IPS-18c (cell line): Measurements from ENCODE around the gene SERPINB13.
"Not testable (repeated sequence)": the region's sequence is repeated elsewhere in the genome, so short reads cannot be mapped to it uniquely, and the experiment has no call there.

Experiments used
- H3K4me3 ChIP-seq: 2 replicates; pipeline ENCODE4 v1.7.0; 2013; ENCODE audit warnings: low read depth, mild to moderate bottlenecking, low read length, moderate library complexity; ENCODE audit not compliant: insufficient read depth
- H3K9me3 ChIP-seq: one replicate; pipeline ENCODE4 v1.6.1; 2013; ENCODE audit warnings: mild to moderate bottlenecking, low read length, moderate library complexity; ENCODE audit not compliant: control insufficient read depth, insufficient read depth

The SERPINB13 gene

DNA sequence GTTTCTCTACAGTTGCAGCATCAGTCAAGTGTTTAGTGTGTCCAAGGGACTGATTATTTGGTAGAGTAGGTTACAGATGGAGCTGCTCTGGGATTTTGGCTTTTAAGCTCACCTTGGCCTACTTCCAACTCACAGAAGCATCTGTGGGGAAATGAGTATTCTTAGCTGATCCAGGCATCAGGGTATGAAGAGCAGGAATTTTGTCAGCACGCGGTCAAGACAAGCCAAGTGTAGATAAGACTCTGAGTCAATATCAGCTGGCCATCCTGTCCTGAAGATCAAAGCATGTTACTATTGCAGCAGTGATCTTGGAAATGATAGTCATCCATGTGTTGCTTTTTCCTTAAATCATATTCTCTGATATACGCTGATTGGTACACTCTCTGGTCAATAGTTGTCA is 32.5 kb downstream of the SERPINB13 start:
- peaks cover 9% of the 10 kb centered on the region for H3K9me3 ChIP-seq
- no peak overlapping the region for H3K4me3 ChIP-seq

GRCh38 chr18:63624863-63625262 is 37.7 kb downstream of the SERPINB13 start:
- Histone ChIP-seq H3K4me3 (peak overlapping the region; percentile 24; the same call in 1 of the 2 replicates), H3K9me3 (peaks cover 14% of the 10 kb centered on the region)

- Histone ChIP-seq H3K4me3 (no peak overlapping the region; the same call in 1 of the 2 replicates), H3K9me3 (peaks cover 14% of the 10 kb centered on the region)
Observed at GRCh38 chr18:63626431-63626830, 39.3 kb downstream of the SERPINB13 start.

DNA sequence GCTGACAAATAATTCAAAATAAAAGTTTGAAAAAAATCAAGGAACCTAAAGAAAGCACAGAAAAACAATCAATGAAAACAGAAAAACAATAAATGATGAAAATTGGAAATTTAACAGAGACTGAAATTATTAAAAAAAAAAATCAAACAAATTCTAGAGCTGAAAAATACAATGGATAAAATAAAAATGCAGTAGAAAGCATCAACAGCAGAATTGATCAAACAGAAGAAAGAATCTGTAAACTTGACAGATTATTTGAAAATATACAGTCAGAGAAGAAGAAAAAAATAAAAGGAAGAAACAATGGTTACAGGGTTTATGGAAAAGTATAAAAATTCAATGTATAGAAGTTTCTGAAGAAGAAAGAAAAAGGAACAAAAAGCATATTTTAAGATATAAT is 40.7 kb downstream of the SERPINB13 start:
- H3K4me3 ChIP-seq = no peak overlapping the region
- H3K9me3 ChIP-seq = peaks cover 14% of the 10 kb centered on the region

- Histone ChIP-seq H3K4me3 (no peak overlapping the region), H3K9me3 (no peaks in the 10 kb centered on the region)
Observed at GRCh38 chr18:63637703-63638102, 50.6 kb downstream of the SERPINB13 start.

GRCh38 chr18:63641157-63641680 is 54.1 kb downstream of the SERPINB13 start:
- not testable (repeated sequence) for H3K9me3 ChIP-seq, H3K4me3 ChIP-seq

DNA sequence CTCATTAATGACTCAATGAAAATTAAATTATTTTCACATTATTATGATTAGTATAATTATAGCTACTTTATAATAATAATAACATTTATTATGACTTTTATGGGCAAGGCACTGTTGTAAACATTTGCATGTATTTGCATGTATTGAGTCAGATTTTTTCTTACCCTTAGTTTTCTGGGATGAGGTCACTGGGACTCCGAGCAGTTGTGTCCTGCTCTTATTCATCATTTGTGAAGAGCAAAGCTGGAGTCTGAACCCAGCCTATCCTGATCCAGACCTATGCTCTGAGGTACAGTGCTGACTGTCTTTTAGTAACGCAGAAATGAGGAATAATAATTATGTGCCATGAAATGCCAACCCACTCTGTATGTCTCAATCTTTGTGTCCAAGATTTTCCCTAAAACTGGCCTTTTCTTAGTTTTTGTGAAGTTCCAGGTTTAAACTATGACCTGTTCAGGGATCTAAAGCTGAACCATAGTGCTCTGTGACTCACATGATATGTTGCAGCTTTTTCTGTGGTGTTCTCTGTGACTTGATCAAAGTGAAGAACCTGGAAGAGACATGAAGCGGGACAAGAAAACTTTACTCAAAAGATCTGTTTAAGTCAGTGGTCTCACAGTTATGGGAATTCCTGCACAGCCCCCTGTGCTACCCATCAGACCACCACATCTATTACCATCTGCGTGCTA is 55.7 kb downstream of the SERPINB13 start:
- H3K9me3 ChIP-seq = not testable (repeated sequence)

DNA sequence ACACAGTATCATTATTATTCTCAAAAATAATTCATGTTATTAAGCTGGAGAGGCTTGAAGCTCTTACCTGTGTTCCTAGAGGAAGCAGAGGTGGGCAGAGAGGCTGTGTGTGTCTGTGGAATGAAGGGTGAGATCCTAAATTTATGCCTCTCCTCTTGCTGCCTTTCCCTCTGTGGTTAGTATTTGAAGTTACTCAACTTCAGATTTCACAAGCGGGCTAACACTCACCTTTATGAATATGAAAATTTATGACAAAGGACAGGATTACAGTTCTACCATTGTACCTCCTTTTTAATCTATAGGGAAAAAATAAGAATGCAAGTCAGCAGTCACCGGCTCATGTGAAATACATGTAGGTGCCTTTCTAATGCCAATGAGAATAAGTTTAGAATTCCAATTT is 57.0 kb downstream of the SERPINB13 start, which contains the start of gene SERPINB4:
Gene SERPINB4, minus strand, starts transcription at position 115 of the 400 bp plus-strand sequence. CDS start 679 bp downstream, outside the sequence.
- not testable (repeated sequence) for H3K4me3 ChIP-seq

More for the DNA sequence above, 55.7 kb downstream of the SERPINB13 start:
- H3K4me3 ChIP-seq = not testable (repeated sequence)

DNA sequence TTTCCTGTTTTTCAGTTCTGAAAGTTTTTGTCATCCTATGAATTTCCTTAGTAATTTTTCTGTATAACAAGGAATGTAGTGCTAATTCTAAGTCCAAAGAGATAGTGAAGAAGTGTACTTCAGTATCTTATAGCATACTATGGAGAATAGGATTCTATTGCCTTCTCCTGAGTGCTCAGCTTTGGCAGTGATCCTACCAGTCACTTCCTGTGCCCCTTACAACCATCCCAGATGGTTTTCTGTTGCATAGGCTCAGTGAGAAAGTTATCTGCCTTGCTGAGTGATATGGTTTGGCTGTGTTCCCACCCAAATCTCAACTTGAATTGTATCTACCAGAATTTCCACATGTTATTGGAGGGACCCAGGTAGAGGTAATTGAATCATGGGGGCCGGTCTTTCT is 57.6 kb downstream of the SERPINB13 start:
- H3K9me3 ChIP-seq, H3K4me3 ChIP-seq: not testable (repeated sequence)

More for the DNA sequence above, 57.0 kb downstream of the SERPINB13 start, which contains the start of gene SERPINB4:
- not testable (repeated sequence) for H3K9me3 ChIP-seq

GRCh38 chr18:63646936-63647335 is 59.8 kb downstream of the SERPINB13 start:
- Histone ChIP-seq H3K9me3 (no peaks in the 10 kb centered on the region), H3K4me3 (no peak overlapping the region)

DNA sequence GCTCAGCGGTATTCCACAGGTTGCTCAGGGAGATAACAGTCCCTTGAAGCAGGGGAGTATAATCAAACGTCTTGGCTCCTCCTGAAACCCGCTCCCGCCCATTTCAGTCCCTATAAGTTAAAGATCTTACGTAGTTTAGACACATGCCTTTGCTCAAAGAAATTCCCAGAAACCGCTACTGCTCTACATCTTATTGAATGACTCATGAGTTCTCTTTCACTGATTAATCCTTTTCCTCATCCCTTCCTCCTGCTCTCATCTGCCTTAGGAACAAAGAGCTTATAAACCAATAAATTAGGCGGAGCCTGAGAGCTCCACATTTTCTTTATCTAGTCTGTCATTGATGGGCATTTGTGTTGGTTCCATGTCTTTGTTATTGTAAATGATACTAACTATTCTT is 61.1 kb downstream of the SERPINB13 start:
- H3K9me3 ChIP-seq = no peaks in the 10 kb centered on the region
- no peak overlapping the region for H3K4me3 ChIP-seq
